OCI-LY7 (cell line): ENCODE results near the gene NAA80.

Source experiments
- CTCF ChIP-seq: fragments of 200-600 bp; sonication (generic); conservative IDR thresholded peaks from 2 replicates; pipeline ENCODE4 v1.5.1; 2014; ENCODE audit warnings: mild to moderate bottlenecking, antibody characterized with exemption, low read length, moderate library complexity, mixed read lengths
- EZH2phosphoT487 ChIP-seq: fragments of 200-600 bp; sonication (generic); IDR thresholded peaks from 2 replicates; pipeline ENCODE4 v1.6.1; 2018; ENCODE audit warnings: low read depth, borderline replicate concordance, mild to moderate bottlenecking, mixed run types, antibody characterized with exemption, low read length, moderate library complexity, mixed read lengths

DNA sequence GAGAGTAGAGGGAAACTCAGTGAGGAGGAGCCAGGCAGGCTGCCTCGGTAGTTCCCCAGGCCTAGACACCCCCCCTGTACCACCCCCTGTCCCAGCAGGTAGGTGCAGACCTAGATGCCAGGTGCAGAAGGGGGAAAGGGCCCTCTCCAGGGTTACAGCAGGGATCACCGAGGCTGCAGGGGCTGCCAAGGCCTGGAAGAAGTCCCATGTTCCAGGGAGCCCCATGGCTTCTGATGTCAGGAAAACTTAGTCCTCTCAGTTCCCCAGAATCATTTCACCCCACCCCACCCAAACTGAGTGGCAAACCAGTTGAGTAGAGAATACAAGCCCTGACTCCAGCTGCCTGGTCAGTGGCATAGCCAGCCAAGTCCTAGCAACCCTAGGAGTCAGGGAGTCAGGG, 37.7 kb downstream of the NAA80 start:
- TF ChIP-seq CTCF (no peak), EZH2phosphoT487 (no peak)
